Testis (tissue), 2 donors: ENCODE data around the gene NRIP1.

Source experiments
- POLR2A ChIP-seq: fragments of 450-650 bp; IDR thresholded peaks from one replicate; pipeline ENCODE4 v1.6.1; 2017; ENCODE audit warnings: antibody characterized with exemption, mild to moderate bottlenecking, moderate library complexity
- TF ChIP-seq, protein P1 (sequence below), 3 experiments: fragments of 450-650 bp in 2 of 3; fragments of 200-600 bp in 1 of 3; sonication (generic) in 1 of 3; IDR thresholded peaks; one replicate each; pipeline ENCODE4 v1.5.1; 2016 to 2019; ENCODE audit warnings: antibody characterized with exemption in 3 of 3, mild to moderate bottlenecking in 2 of 3, moderate library complexity in 1 of 3

DNA sequence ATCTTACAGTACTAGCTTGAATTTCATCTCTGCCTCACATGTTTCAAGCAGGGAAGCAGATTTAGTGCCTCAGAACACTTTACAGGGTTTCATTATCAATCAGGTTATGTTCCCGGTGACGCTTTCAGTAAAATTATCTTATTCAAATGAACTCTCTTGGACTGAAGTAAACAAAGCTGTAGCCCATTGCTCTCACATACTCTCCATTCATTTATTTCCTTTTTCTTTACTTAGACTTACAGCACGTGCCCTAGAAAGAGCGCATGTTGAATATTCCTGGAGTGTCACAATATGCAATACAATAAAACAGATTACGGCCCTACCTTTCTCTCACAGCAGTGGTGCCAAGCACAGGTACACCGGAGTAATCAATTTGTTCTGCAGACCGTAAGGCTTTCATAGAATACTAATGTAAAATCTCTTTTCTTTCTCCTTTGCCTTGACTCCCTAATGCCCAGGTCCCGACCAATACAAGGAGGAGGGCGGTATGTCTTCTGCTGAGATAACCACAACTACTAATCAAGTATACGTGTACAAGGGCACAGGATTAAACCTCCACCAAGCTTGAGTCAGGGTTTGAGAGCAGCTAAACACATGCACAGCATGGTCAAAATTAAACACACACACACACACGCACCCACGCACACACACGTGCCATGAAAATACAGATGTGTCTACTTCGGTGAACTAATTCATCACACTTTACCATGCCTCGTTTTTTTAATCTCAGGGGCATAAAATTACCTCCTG lies 62.8 kb downstream of the NRIP1 start:
- TF ChIP-seq, protein P1, sequence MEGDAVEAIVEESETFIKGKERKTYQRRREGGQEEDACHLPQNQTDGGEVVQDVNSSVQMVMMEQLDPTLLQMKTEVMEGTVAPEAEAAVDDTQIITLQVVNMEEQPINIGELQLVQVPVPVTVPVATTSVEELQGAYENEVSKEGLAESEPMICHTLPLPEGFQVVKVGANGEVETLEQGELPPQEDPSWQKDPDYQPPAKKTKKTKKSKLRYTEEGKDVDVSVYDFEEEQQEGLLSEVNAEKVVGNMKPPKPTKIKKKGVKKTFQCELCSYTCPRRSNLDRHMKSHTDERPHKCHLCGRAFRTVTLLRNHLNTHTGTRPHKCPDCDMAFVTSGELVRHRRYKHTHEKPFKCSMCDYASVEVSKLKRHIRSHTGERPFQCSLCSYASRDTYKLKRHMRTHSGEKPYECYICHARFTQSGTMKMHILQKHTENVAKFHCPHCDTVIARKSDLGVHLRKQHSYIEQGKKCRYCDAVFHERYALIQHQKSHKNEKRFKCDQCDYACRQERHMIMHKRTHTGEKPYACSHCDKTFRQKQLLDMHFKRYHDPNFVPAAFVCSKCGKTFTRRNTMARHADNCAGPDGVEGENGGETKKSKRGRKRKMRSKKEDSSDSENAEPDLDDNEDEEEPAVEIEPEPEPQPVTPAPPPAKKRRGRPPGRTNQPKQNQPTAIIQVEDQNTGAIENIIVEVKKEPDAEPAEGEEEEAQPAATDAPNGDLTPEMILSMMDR (IDR thresholded peaks at IDR 0.05), result no peak
- TF ChIP-seq POLR2A, result no peak
